GM23338 (cell line): ENCODE results near the gene RIC8A. TPM values are rescaled to one million over a fixed set of nuclear protein-coding genes. Genes with fewer than 3 reads are reported as not detected.

Experiments
- ATAC-seq: fragments of 200-7000 bp; cut with Tn5 transposase; 3 replicates; pipeline ENCODE4 v1.9.1; 2020
- DNase-seq: peaks from one replicate; pipeline ENCODE4 v3.0.0-alpha.2; 2015; ENCODE audit warnings: low spot score
- H2AFZ ChIP-seq: fragments of 200-600 bp; sonication (generic); 2 replicates; pipeline ENCODE4 v1.8.0; 2016; ENCODE audit warnings: antibody characterized with exemption, mild to moderate bottlenecking, moderate library complexity
- H3F3A ChIP-seq: fragments of 200-600 bp; sonication (generic); replicated peaks from 2 replicates; pipeline ENCODE4 v1.8.0; 2017; ENCODE audit warnings: antibody characterized with exemption, mixed run types, low read depth
- H3K27ac ChIP-seq: fragments of 200-600 bp; sonication (generic); 2 replicates; pipeline ENCODE4 v1.6.1; 2016; ENCODE audit warnings: low read depth
- H3K27me3 ChIP-seq: fragments of 200-600 bp; sonication (generic); 2 replicates; pipeline ENCODE4 v1.8.0; 2016; ENCODE audit warnings: mild to moderate bottlenecking, mixed run types, moderate library complexity; ENCODE audit not compliant: insufficient read depth
- H3K36me3 ChIP-seq: fragments of 200-600 bp; sonication (generic); 2 replicates; pipeline ENCODE4 v1.8.0; 2016; ENCODE audit warnings: mild to moderate bottlenecking; ENCODE audit not compliant: insufficient read depth
- H3K4me1 ChIP-seq: fragments of 200-600 bp; sonication (generic); 2 replicates; pipeline ENCODE4 v1.8.0; 2016; ENCODE audit warnings: mild to moderate bottlenecking, moderate library complexity; ENCODE audit not compliant: insufficient read depth
- H3K4me2 ChIP-seq: fragments of 200-600 bp; sonication (generic); 2 replicates; pipeline ENCODE4 v1.7.1; 2017; ENCODE audit warnings: mixed run types
- H3K4me3 ChIP-seq: fragments of 200-600 bp; sonication (generic); 2 replicates; pipeline ENCODE4 v1.6.1; 2016; ENCODE audit warnings: mixed run types
- H3K79me2 ChIP-seq: fragments of 200-600 bp; sonication (generic); replicated peaks from 2 replicates; pipeline ENCODE4 v1.8.0; 2017; ENCODE audit warnings: mild to moderate bottlenecking; ENCODE audit not compliant: insufficient read depth
- H3K9me2 ChIP-seq: fragments of 200-600 bp; sonication (generic); 2 replicates; pipeline ENCODE4 v1.8.0; 2017; ENCODE audit not compliant: insufficient read depth
- H4K20me1 ChIP-seq: fragments of 200-600 bp; sonication (generic); replicated peaks from 2 replicates; pipeline ENCODE4 v1.8.0; 2017; ENCODE audit warnings: mild to moderate bottlenecking; ENCODE audit not compliant: insufficient read depth
- H3K27ac Mint-ChIP-seq: 2 replicates; pipeline ENCODE4 v1.8.0; 2020; ENCODE audit warnings: inconsistent platforms, mild to moderate bottlenecking, moderate library complexity, mixed read lengths
- H3K27me3 Mint-ChIP-seq: 3 replicates; pipeline ENCODE4 v1.8.0; 2022; ENCODE audit warnings: low read depth, mild to moderate bottlenecking, moderate library complexity, mixed read lengths, inconsistent platforms; ENCODE audit not compliant: insufficient read depth, poor library complexity
- H3K36me3 Mint-ChIP-seq: 3 replicates; pipeline ENCODE4 v1.8.0; 2021; ENCODE audit warnings: low read depth, mild to moderate bottlenecking, inconsistent platforms, moderate library complexity, mixed read lengths
- H3K4me1 Mint-ChIP-seq: 3 replicates; pipeline ENCODE4 v1.8.0; 2020; ENCODE audit warnings: mild to moderate bottlenecking, inconsistent platforms, mixed read lengths
- H3K4me3 Mint-ChIP-seq: 3 replicates; pipeline ENCODE4 v1.8.0; 2021; ENCODE audit warnings: moderate library complexity, mild to moderate bottlenecking, inconsistent platforms, mixed read lengths
- H3K9me3 Mint-ChIP-seq: 3 replicates; pipeline ENCODE4 v1.8.0; 2020; ENCODE audit warnings: moderate library complexity, mild to moderate bottlenecking, inconsistent platforms, mixed read lengths
- EZH2 ChIP-seq: fragments of 200-600 bp; sonication (generic); IDR thresholded peaks from one replicate; pipeline ENCODE4 v1.8.0; 2017; ENCODE audit warnings: antibody characterized with exemption, mild to moderate bottlenecking, low read depth; ENCODE audit not compliant: unreplicated experiment
- EZH2phosphoT487 ChIP-seq: fragments of 200-600 bp; sonication (generic); IDR thresholded peaks from one replicate; pipeline ENCODE4 v1.8.1; 2018; ENCODE audit warnings: antibody characterized with exemption; ENCODE audit not compliant: unreplicated experiment
- JUNB ChIP-seq: IDR thresholded peaks from one replicate; pipeline ENCODE4 v1.6.1; 2016; ENCODE audit warnings: antibody characterized with exemption; ENCODE audit not compliant: unreplicated experiment
- NANOG ChIP-seq: IDR thresholded peaks from 2 replicates; pipeline ENCODE4 v1.6.1; 2016; ENCODE audit warnings: antibody characterized with exemption, borderline replicate concordance
- POLR2AphosphoS5 ChIP-seq: IDR thresholded peaks from 2 replicates; pipeline ENCODE4 v1.6.1; 2016; ENCODE audit warnings: antibody characterized with exemption, low read depth
- STAT1 ChIP-seq: IDR thresholded peaks from one replicate; pipeline ENCODE4 v1.6.1; 2016; ENCODE audit warnings: antibody characterized with exemption; ENCODE audit not compliant: unreplicated experiment
- ZNF114 ChIP-seq: fragments of 250-450 bp; sonication (Bioruptor Pico); IDR thresholded peaks from 2 replicates; pipeline ENCODE4 v1.5.0; 2020; ENCODE audit warnings: mild to moderate bottlenecking, moderate library complexity
- ZNF331 ChIP-seq: fragments of 250-450 bp; sonication (Bioruptor Pico); IDR thresholded peaks from 2 replicates; pipeline ENCODE4 v1.5.0; 2020; ENCODE audit warnings: low read depth, mild to moderate bottlenecking, moderate library complexity
- polyA plus RNA-seq: library from polyadenylated mRNA; unstranded; fragments of >200 nt; fragmentation: Nextera tagmentation; extraction: Ambion mirVana; gene quantifications from 2 replicates; pipeline ENCODE4 v1.2.1, GENCODE V29; 2016
- total RNA-seq: library from RNA; depleted of rRNA; stranded (reverse); fragments of >200 nt; shearing (Covaris generic); gene quantifications from 2 replicates; pipeline ENCODE4 v1.2.3, GENCODE V29; 2014
- TF ChIP-seq, protein P1 (sequence below): IDR thresholded peaks from 2 replicates; pipeline ENCODE4 v1.6.1; 2016; ENCODE audit warnings: antibody characterized with exemption
- TF ChIP-seq, protein P2 (sequence below): IDR thresholded peaks from one replicate; pipeline ENCODE4 v1.6.1; 2018; ENCODE audit warnings: antibody characterized with exemption; ENCODE audit not compliant: unreplicated experiment
- TF ChIP-seq, protein P3 (sequence below): fragments of 250-450 bp; sonication (Bioruptor Pico); IDR thresholded peaks from 2 replicates; pipeline ENCODE4 v1.5.0; 2020; ENCODE audit warnings: mild to moderate bottlenecking, moderate library complexity

The RIC8A gene
- total and polyA plus RNA-seq, 2 experiments from 2014 or later = 23.6 to 81.3 TPM

DNA sequence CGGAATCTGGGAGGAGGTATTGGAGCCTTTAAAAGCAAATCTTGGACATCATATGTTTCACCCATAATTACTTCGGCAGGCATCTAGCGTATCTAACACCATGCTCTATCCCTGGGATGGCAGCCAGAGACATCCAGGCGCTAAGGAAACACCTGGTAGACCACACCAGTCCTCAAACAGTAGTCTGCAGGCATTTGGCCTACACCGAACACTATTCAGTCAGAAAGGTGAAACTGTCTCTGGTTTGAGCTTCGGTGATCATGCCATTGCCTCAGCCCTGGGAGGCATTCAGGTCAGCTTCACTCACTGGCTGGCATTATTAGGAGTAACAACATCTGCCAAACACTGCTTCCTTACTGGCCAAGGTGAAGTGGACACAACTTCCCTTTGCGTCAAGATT lies 16.9 kb downstream of the RIC8A start:
- Histone ChIP-seq H3F3A (no peaks in the 10 kb centered on the region), H3K4me2 (no peak overlapping the region), H2AFZ (no peak overlapping the region), H3K27ac (no peak overlapping the region), H3K36me3 (no peaks in the 10 kb centered on the region), H3K4me1 (no peaks in the 10 kb centered on the region), H3K9me2 (no peaks in the 10 kb centered on the region), H3K27me3 (no peaks in the 10 kb centered on the region), H3K4me3 (no peak overlapping the region), H3K79me2 (0 out of 2 replicates have a peak, but pooled peaks cover 7% of the 10 kb centered on the region), H4K20me1 (0 out of 2 replicates have a peak, but pooled peaks cover 3% of the 10 kb centered on the region)
- Mint-ChIP-seq H3K36me3 (peaks cover 1% of the 10 kb centered on the region; the same call in 1 of the 3 replicates), H3K27ac (no peak overlapping the region), H3K27me3 (peaks cover 15% of the 10 kb centered on the region), H3K9me3 (no peaks in the 10 kb centered on the region), H3K4me1 (no peaks in the 10 kb centered on the region), H3K4me3 (no peak overlapping the region)
- ATAC-seq (no peak), DNase-seq (no peak)
- no peak for TF ChIP-seq ZNF114

DNA sequence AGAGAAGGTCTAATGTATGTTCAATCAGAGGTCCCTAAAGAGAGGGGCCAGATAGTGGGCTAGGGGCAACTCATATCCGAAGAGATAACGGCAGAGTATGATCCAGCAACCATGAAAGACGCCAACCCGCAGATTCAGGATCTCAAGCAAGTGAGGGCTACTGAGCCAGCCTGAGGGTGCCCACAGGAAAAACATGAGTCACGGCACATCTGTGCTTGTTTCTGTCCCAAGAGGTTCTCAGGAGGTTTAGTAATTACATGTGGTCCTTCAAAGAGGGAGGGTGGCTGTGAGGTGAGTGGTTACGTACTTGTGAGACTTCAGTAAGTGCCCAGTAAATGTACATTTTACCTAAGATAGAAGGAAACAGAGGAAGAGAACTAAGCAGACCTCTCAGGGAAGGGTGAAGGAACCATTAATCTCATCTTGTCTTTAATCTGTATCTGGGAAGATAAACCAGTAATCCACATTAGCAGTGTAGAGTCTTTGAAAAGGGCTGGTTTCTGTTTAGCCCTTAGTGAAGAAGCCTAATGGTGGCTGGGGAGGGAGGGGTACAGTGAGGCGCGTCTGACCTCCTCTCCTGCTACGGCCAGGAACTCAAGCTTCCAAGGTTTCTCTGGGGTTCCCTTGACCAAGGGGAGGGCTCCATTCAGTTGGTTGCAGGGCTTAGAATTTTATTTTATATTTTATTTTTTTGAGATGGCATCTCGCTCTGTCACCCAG lies 18.4 kb downstream of the RIC8A start:
- H4K20me1 ChIP-seq = 0 out of 2 replicates have a peak, but pooled peaks cover 3% of the 10 kb centered on the region
- DNase-seq = no peak
- H3K4me3 Mint-ChIP-seq = no peak overlapping the region; the same call in 2 of the 3 replicates
- H3K4me1 ChIP-seq = no peaks in the 10 kb centered on the region
- no peak overlapping the region for H3K27ac ChIP-seq
- no peaks in the 10 kb centered on the region for H3K27me3 ChIP-seq
- H3K4me2 ChIP-seq = no peak overlapping the region
- H3K4me3 ChIP-seq = no peak overlapping the region
- H3K9me3 Mint-ChIP-seq = no peaks in the 10 kb centered on the region
- no peak for ATAC-seq
- H3K36me3 ChIP-seq = no peaks in the 10 kb centered on the region
- peaks cover 14% of the 10 kb centered on the region for H3K27me3 Mint-ChIP-seq
- H3K4me1 Mint-ChIP-seq = no peaks in the 10 kb centered on the region
- H3F3A ChIP-seq = no peaks in the 10 kb centered on the region
- H3K27ac Mint-ChIP-seq = no peak overlapping the region
- no peaks in the 10 kb centered on the region for H3K9me2 ChIP-seq
- H3K36me3 Mint-ChIP-seq = no peaks in the 10 kb centered on the region; the same call in 2 of the 3 replicates
- no peak overlapping the region for H2AFZ ChIP-seq
- 0 out of 2 replicates have a peak, but pooled peaks cover 7% of the 10 kb centered on the region for H3K79me2 ChIP-seq
- TF ChIP-seq, protein P1, sequence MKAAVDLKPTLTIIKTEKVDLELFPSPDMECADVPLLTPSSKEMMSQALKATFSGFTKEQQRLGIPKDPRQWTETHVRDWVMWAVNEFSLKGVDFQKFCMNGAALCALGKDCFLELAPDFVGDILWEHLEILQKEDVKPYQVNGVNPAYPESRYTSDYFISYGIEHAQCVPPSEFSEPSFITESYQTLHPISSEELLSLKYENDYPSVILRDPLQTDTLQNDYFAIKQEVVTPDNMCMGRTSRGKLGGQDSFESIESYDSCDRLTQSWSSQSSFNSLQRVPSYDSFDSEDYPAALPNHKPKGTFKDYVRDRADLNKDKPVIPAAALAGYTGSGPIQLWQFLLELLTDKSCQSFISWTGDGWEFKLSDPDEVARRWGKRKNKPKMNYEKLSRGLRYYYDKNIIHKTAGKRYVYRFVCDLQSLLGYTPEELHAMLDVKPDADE = no peak
- TF ChIP-seq JUNB (no peak), NANOG (no peak), STAT1 (no peak), ZNF331 (CRISPR knock-in tag) (no peak), EZH2 (no peak), POLR2AphosphoS5 (no peak), ZNF114 (no peak), EZH2phosphoT487 (no peak)
- TF ChIP-seq, protein P2, sequence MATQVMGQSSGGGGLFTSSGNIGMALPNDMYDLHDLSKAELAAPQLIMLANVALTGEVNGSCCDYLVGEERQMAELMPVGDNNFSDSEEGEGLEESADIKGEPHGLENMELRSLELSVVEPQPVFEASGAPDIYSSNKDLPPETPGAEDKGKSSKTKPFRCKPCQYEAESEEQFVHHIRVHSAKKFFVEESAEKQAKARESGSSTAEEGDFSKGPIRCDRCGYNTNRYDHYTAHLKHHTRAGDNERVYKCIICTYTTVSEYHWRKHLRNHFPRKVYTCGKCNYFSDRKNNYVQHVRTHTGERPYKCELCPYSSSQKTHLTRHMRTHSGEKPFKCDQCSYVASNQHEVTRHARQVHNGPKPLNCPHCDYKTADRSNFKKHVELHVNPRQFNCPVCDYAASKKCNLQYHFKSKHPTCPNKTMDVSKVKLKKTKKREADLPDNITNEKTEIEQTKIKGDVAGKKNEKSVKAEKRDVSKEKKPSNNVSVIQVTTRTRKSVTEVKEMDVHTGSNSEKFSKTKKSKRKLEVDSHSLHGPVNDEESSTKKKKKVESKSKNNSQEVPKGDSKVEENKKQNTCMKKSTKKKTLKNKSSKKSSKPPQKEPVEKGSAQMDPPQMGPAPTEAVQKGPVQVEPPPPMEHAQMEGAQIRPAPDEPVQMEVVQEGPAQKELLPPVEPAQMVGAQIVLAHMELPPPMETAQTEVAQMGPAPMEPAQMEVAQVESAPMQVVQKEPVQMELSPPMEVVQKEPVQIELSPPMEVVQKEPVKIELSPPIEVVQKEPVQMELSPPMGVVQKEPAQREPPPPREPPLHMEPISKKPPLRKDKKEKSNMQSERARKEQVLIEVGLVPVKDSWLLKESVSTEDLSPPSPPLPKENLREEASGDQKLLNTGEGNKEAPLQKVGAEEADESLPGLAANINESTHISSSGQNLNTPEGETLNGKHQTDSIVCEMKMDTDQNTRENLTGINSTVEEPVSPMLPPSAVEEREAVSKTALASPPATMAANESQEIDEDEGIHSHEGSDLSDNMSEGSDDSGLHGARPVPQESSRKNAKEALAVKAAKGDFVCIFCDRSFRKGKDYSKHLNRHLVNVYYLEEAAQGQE = no peak
- TF ChIP-seq, protein P3, sequence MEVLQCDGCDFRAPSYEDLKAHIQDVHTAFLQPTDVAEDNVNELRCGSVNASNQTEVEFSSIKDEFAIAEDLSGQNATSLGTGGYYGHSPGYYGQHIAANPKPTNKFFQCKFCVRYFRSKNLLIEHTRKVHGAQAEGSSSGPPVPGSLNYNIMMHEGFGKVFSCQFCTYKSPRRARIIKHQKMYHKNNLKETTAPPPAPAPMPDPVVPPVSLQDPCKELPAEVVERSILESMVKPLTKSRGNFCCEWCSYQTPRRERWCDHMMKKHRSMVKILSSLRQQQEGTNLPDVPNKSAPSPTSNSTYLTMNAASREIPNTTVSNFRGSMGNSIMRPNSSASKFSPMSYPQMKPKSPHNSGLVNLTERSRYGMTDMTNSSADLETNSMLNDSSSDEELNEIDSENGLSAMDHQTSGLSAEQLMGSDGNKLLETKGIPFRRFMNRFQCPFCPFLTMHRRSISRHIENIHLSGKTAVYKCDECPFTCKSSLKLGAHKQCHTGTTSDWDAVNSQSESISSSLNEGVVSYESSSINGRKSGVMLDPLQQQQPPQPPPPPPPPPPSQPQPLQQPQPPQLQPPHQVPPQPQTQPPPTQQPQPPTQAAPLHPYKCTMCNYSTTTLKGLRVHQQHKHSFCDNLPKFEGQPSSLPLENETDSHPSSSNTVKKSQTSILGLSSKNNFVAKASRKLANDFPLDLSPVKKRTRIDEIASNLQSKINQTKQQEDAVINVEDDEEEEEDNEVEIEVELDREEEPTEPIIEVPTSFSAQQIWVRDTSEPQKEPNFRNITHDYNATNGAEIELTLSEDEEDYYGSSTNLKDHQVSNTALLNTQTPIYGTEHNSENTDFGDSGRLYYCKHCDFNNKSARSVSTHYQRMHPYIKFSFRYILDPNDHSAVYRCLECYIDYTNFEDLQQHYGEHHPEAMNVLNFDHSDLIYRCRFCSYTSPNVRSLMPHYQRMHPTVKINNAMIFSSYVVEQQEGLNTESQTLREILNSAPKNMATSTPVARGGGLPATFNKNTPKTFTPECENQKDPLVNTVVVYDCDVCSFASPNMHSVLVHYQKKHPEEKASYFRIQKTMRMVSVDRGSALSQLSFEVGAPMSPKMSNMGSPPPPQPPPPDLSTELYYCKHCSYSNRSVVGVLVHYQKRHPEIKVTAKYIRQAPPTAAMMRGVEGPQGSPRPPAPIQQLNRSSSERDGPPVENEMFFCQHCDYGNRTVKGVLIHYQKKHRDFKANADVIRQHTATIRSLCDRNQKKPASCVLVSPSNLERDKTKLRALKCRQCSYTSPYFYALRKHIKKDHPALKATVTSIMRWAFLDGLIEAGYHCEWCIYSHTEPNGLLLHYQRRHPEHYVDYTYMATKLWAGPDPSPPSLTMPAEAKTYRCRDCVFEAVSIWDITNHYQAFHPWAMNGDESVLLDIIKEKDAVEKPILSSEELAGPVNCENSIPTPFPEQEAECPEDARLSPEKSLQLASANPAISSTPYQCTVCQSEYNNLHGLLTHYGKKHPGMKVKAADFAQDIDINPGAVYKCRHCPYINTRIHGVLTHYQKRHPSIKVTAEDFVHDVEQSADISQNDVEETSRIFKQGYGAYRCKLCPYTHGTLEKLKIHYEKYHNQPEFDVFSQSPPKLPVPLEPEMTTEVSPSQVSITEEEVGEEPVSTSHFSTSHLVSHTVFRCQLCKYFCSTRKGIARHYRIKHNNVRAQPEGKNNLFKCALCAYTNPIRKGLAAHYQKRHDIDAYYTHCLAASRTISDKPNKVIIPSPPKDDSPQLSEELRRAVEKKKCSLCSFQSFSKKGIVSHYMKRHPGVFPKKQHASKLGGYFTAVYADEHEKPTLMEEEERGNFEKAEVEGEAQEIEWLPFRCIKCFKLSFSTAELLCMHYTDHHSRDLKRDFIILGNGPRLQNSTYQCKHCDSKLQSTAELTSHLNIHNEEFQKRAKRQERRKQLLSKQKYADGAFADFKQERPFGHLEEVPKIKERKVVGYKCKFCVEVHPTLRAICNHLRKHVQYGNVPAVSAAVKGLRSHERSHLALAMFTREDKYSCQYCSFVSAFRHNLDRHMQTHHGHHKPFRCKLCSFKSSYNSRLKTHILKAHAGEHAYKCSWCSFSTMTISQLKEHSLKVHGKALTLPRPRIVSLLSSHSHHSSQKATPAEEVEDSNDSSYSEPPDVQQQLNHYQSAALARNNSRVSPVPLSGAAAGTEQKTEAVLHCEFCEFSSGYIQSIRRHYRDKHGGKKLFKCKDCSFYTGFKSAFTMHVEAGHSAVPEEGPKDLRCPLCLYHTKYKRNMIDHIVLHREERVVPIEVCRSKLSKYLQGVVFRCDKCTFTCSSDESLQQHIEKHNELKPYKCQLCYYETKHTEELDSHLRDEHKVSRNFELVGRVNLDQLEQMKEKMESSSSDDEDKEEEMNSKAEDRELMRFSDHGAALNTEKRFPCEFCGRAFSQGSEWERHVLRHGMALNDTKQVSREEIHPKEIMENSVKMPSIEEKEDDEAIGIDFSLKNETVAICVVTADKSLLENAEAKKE = no peak
